GM18498 (cell line): ENCODE data around the gene FOXJ2.
"Not testable (repeated sequence)": the region's sequence is repeated elsewhere in the genome, so short reads cannot be mapped to it uniquely, and the experiment has no call there.

Source experiments
- ATAC-seq: cut with Tn5 transposase; IDR thresholded peaks from one replicate; pipeline ENCODE4 v1.9.1; 2021; ENCODE audit warnings: mild to moderate bottlenecking, moderate library complexity; ENCODE audit not compliant: unreplicated experiment

The FOXJ2 gene

GRCh38 chr12:8058506-8058905 lies 26.0 kb downstream of the FOXJ2 start:
- ATAC-seq: no peak

DNA sequence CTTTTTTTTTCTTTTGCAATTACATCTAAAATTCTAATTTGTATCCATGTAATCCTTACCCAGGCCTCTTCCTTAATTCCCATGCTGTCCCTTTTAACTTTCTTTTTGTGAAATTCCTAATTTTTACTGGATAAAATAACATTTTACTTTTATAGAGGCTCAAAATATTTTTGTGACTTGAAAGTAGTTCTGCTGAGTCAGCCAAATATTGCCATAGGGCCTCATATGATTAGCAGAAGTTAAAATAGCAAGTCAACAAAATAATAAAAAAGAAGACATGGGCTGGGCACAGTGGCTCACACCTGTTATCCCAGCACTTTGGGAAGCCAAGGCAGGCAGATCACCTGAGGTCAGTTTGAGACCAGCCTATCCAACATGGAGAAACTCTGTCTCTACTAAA lies 31.6 kb downstream of the FOXJ2 start:
- ATAC-seq: no peak

GRCh38 chr12:8065991-8066594 lies 33.6 kb downstream of the FOXJ2 start, which contains the start of gene C3AR1:
Gene C3AR1 (minus strand): TSS chr12:8066359. CDS start chr12:8060185, 6,174 bp downstream.
- ATAC-seq: peak; percentile 58

GRCh38 chr12:8069582-8069981 lies 37.1 kb downstream of the FOXJ2 start:
- ATAC-seq: no peak

- not testable (repeated sequence) for ATAC-seq
Measured at GRCh38 chr12:8071820-8072219, 39.3 kb downstream of the FOXJ2 start.

GRCh38 chr12:8075935-8076334 lies 43.4 kb downstream of the FOXJ2 start:
- no peak for ATAC-seq

- no peak for ATAC-seq
Measured at GRCh38 chr12:8076366-8076765, 43.9 kb downstream of the FOXJ2 start.

GRCh38 chr12:8077207-8077606 lies 44.7 kb downstream of the FOXJ2 start:
- ATAC-seq: no peak

- ATAC-seq: no peak
Measured at GRCh38 chr12:8078398-8078797, 45.9 kb downstream of the FOXJ2 start.

GRCh38 chr12:8078916-8079315 lies 46.4 kb downstream of the FOXJ2 start:
- ATAC-seq: no peak

DNA sequence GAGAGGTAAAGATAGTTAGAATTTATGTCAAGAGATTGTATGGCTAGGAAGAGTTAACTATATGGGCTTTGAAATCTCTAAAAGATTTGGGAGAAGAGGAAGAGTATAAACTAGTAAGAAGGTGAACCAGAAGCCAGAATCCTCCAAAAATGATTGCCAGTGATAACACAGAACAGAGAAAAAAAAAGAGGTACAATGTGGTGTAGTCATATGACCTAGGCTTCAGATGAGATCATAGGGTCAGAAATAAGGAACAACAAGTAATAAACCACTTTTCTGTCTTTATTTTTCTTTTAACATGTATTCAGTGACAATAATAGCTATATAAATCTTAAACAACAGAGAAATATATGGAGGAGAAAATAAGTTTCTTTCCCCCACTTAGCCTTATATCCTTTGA lies 47.6 kb downstream of the FOXJ2 start:
- ATAC-seq: no peak

GRCh38 chr12:8081251-8081920 lies 48.9 kb downstream of the FOXJ2 start:
- no peak for ATAC-seq

GRCh38 chr12:8082808-8083100 lies 50.2 kb downstream of the FOXJ2 start:
- no peak for ATAC-seq

DNA sequence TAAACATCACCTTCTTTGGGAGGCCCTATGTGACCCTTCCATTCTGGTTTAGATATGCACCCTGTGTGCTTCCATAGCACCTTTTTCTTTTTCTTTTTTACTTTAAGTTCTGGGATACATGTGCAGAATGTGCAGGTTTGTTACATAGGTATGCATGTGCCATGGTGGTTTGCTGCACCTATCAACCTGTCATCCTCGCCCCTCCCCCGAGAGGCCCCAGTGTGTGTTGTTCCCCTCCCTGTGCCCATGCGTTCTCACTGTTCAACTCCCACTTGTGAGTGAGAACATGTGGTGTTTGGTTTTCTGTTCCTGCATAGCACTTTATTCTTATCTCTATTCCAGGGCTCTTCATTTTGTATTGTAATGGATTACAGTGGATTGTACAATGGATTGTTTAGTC lies 51.8 kb downstream of the FOXJ2 start:
- not testable (repeated sequence) for ATAC-seq

GRCh38 chr12:8087666-8088065 lies 55.1 kb downstream of the FOXJ2 start:
- no peak for ATAC-seq

DNA sequence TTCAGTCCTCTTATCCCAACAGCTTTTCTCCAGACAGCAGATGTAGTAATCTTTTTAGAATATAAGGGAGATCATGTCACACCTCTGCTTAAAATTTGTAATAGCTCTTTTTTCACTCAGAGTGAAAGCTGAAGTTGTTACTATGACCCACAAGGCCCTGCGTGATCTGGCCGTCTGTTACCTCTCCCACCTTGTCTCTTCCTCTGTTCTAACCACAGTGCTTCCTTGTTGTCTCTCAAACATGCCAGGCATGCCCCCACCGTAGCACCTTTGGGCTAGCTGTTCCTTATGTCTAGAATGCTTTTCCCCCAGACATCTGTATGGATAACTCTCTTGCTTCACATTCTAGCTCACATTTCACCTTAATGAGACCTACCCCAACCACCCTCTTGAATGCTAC lies 56.1 kb downstream of the FOXJ2 start:
- ATAC-seq: peak; percentile 71

- not testable (repeated sequence) for ATAC-seq
Measured at GRCh38 chr12:8089277-8089676, 56.8 kb downstream of the FOXJ2 start.

DNA sequence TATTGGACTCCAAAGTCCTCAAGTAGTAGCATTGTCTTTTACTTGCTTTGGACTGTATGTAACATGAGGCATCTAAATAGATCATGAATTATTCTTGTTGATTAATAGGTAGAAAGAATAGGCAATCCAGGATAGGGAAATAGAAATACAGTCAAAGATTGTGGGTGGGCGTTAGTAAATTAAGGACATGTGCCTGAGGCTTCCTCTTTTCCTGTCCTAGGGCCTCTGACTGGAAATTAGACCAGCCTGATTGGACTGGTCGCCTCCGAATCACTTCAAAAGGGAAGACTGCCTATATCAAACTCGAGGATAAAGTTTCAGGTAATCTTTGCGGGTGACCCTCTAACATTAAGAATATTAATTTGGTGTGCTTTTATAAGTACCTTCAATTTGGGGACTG lies 57.2 kb downstream of the FOXJ2 start:
- no peak for ATAC-seq

- no peak for ATAC-seq
Measured at GRCh38 chr12:8093291-8093690, 60.8 kb downstream of the FOXJ2 start.

GRCh38 chr12:8096281-8096915 lies 63.9 kb downstream of the FOXJ2 start:
- ATAC-seq: no peak

DNA sequence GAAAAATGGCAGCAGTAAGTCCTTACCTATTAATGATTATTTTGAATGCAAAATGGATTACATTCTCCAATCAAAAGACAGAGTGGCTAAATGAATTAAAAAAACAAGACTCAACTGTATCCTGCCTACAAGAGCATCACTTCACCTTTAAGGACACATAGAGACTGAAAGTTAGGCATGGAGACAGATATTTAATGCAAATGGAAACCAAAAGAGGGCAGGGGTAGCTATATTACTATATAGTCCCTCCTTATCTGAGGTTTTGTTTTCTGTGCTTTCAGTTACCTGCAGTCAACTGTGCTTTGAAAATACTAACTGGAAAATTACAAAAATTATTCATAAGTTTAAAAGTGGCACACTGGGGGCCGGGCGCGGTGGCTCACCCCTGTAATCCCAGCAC lies 66.7 kb downstream of the FOXJ2 start:
- no peak for ATAC-seq
